ENCODE measurements around the gene ARMH4.

Gene ARMH4

DNA sequence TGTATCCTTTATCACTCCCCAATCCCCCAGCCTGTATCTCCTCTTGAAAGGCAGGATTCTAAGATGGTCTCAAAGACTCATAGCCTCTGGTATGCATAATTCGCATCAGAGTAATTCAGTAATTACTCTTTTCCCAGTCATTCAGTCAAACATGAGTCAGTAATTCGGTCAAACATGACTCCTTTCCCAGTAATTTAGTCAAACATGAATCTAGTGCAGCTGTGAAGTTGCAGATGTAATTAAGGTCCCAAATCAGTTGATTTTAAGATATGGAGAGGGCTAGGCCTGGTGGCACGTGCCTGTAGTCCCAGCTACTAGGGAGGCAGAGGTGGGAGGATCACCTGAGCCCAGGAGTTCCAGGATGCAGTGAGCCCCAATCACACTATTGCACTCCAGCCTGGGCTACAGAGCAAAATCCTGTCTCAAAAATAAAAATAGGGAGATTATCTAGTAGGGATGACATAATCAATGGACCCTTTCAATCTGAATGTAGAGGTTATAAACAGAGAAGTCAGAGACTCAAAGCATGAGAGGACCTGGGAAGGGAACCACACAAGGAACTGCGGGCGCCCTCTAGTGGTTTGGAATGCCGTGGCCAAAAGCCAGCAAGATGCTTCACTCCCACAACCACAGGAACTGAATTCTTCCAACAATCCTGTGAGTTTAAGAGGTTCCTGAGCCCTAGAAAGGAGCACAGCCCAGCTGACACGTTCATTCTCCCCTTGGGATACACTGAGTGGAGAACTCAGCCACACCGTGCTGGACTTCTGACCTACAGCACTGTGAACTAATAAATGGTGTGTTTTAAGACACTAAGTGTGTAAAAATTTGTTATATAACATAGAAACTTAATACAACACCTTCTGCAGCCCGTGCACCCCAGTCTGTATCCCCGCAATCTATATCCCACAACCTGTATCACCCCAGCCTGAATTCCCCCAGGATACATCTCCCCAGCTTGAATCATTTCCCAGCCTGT is 14.3 kb upstream of the ARMH4 start:
- no peak overlapping the region for H3K4me3 ChIP-seq (ENCODE audit: low read depth, low read length)
- TF ChIP-seq, protein P1, sequence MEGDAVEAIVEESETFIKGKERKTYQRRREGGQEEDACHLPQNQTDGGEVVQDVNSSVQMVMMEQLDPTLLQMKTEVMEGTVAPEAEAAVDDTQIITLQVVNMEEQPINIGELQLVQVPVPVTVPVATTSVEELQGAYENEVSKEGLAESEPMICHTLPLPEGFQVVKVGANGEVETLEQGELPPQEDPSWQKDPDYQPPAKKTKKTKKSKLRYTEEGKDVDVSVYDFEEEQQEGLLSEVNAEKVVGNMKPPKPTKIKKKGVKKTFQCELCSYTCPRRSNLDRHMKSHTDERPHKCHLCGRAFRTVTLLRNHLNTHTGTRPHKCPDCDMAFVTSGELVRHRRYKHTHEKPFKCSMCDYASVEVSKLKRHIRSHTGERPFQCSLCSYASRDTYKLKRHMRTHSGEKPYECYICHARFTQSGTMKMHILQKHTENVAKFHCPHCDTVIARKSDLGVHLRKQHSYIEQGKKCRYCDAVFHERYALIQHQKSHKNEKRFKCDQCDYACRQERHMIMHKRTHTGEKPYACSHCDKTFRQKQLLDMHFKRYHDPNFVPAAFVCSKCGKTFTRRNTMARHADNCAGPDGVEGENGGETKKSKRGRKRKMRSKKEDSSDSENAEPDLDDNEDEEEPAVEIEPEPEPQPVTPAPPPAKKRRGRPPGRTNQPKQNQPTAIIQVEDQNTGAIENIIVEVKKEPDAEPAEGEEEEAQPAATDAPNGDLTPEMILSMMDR (IDR thresholded peaks at IDR 0.05; ENCODE audit: low read depth, low read length), result peak; percentile 80

DNA sequence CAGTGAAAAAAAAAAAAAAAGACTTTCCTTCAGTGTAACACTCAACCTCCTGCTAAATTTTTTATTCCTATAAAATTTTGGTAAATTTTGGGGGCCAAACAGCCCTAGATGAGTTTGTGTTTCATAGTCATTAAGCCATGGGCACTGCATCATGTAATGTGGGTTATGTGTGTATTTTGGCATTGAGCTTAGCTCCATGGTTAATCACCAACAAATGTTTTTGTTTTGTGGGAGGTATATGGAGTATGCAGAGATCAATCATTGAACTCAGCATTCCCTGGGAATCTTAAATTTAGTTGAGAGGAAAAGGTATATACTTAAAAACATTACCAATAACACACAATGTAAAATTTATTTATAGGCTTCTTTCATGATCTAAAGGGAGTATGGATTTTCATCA is 8.5 kb upstream of the ARMH4 start:
- TF ChIP-seq, protein P1 (IDR thresholded peaks at IDR 0.05; ENCODE audit: low read depth, low read length), result no peak
- H3K4me3 ChIP-seq (ENCODE audit: low read depth, low read length), result no peak overlapping the region

DNA sequence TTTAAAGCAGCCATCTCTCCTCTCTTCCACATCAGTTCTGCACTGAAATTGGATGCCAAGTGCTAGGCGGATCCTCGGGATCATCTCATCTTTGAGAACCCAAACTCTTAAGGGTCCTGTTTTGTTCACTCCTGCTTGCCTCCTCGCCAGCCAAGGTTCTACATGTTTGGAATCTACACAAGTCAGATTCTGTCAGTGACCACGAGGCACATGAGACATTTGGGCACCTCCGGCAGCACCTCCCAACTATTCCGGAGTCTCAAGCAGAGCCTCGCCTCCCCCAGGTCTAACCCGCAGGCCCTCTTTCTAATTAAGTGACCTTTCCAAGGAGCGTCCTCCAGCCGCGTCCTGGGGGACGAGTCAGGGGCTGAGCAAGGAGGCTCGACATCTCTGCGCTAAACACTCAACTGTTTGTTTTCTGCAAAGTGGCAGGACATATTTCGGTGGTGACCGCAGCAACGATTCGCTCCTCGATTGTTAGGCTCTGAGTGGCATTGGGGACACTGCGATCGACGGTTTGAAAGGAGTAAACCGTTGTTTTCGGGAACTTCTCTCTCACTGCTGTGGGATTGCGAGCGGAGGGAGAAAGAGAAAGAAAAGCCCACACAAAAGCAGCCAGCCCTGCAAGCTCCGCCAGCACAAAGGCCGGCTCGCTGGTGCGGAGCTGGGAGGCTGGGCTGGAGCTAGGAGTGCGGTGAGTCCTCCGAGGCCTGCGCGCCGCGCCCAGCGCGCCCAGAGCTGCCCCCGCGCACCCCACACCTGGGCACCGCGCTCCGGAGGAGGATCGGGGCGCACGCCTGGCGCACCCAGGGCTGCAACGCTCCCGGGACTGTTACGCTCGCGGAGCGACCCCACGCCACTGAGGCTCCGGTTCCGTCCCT is 640 bp downstream of the ARMH4 start:
- TF ChIP-seq, protein P1 (IDR thresholded peaks at IDR 0.05; ENCODE audit: low read depth, low read length), result no peak
- H3K4me3 ChIP-seq (ENCODE audit: low read depth, low read length), result peak overlapping the region; percentile 69

DNA sequence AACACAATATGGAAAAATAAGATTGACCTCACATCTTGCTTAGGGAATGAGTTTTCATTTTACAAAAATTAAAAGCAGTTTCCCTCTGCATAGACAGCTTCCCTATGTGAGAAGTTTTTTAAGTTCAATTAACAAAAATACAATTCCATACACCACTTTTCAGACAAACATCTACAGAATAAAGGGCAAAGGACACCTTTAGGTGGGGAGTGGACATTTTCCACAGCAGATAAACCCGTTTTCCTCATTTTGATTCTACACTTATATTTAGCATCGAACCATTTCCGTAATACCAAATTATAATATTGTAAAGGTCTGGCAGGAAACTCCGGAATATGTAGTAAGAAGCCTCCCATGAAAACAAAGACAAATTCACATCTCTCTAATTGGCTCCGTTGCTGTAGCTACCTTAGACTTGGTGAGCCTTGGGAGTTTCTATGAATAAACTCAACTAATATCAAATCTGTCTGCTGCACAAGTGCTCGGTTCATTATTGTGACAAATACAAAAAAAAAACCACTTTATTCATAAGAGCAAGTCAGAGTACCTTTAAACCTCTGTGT is 1.7 kb downstream of the ARMH4 start:
- H3K4me3 ChIP-seq (ENCODE audit: low read depth, low read length), result no peak overlapping the region
- TF ChIP-seq, protein P1 (IDR thresholded peaks at IDR 0.05; ENCODE audit: low read depth, low read length), result no peak

DNA sequence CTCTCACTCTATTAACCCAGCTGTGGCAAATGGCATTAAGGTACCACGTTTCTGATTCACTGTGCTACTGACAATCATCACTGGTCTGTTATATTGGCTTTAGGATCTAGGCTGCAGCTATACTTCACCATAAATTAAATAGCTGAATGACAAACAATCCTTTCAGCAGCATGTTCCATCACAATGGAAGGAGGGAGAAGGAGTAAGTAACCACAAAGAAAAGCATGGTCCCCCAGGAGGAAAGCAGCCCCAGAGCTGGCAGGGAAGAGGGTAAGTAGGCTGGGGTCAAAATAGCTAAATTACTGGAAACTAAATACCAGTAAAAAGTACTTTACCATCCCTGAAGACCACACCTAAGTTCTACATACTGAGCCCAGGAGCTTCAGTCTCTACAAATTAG is 2.8 kb downstream of the ARMH4 start:
- TF ChIP-seq, protein P1 (IDR thresholded peaks at IDR 0.05; ENCODE audit: low read depth, low read length), result no peak
- H3K4me3 ChIP-seq (ENCODE audit: low read depth, low read length), result no peak overlapping the region

DNA sequence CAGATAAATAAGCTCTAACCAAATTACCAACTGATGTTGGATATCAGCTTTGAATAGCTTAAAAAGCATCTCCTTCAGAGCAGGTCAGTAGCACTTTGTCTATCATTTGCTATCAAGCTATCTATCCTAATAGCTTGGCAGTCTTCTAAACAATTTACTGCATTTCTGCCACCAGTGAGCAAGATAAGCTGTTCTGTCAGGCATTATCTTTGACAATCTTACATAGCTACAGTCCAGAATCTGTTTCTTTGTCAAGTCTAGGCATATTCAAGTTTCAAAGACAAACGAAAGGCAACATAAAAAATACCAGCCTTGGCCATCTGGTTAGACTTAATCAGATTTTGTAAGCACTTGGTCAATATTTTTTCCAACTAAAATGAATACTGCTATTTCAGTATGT is 5.6 kb downstream of the ARMH4 start:
- H3K4me3 ChIP-seq (ENCODE audit: low read depth, low read length), result no peak overlapping the region
- TF ChIP-seq, protein P1 (IDR thresholded peaks at IDR 0.05; ENCODE audit: low read depth, low read length), result no peak
